ENCODE data around the gene FAM120AOS.

Gene FAM120AOS

GRCh38 chr9:93496285-93496684 lies 42.9 kb upstream of the FAM120AOS start (continued):
- TF ChIP-seq BCL6B (tag by site-specific recombination; IDR thresholded peaks at IDR 0.05) (no peak), BCL11B (tag by site-specific recombination; IDR thresholded peaks at IDR 0.05; ENCODE audit: low read depth) (no peak), ZNF514 (tag by site-specific recombination; IDR thresholded peaks at IDR 0.05) (no peak), ZBTB1 (tag by site-specific recombination; IDR thresholded peaks at IDR 0.05) (no peak), ZBTB21 (tag by site-specific recombination; IDR thresholded peaks at IDR 0.05) (no peak), ZNF513 (tag by site-specific recombination; IDR thresholded peaks at IDR 0.05) (no peak)

- Histone ChIP-seq H3K4me3 (ENCODE audit: low read depth, low read length) (no peak overlapping the region), H3K27ac (ENCODE audit: extremely low read depth, low read depth, low read length) (no peak overlapping the region), H3K36me3 (ENCODE audit: control insufficient read depth in 2 of 2, insufficient read depth in 1 of 2, low read length in 2 of 2) (peaks cover 0 to 62% of the 10 kb centered on the region in 2 experiments; a peak in 1 of 3 replicates), H3K9me3 (ENCODE audit: control insufficient read depth, insufficient read depth, low read depth, low read length) (no peaks in the 10 kb centered on the region), H3K4me1 (ENCODE audit: control insufficient read depth, insufficient read depth, low read length) (no peaks in the 10 kb centered on the region)
- ChIA-PET POLR2A (no interaction called here), CTCF (no interaction called here)
- TF ChIP-seq TCF7L2 (IDR thresholded peaks at IDR 0.05; ENCODE audit: borderline replicate concordance, low read depth, low read length), result no peak
- TF ChIP-seq ZIC2 (tag by site-specific recombination; IDR thresholded peaks at IDR 0.05), result peak; percentile 65
These were observed 40.6 kb upstream of the FAM120AOS start for GRCh38 chr9:93493949-93494348.

- CTCF ChIA-PET, result no interaction called here
- Histone ChIP-seq H3K9me3 (ENCODE audit: control insufficient read depth, insufficient read depth, low read depth, low read length) (no peaks in the 10 kb centered on the region), H3K27ac (ENCODE audit: extremely low read depth, low read depth, low read length) (no peak overlapping the region), H3K36me3 (ENCODE audit: control insufficient read depth in 2 of 2, insufficient read depth in 1 of 2, low read length in 2 of 2) (peaks cover 0 to 46% of the 10 kb centered on the region in 2 experiments; a peak in 1 of 3 replicates), H3K4me1 (ENCODE audit: control insufficient read depth, insufficient read depth, low read length) (no peaks in the 10 kb centered on the region), H3K4me3 (ENCODE audit: low read depth, low read length) (no peak overlapping the region)
- POLR2A ChIA-PET, result no interaction called here
- TF ChIP-seq ZNF548 (tag by site-specific recombination; IDR thresholded peaks at IDR 0.05) (no peak), TCF7L2 (IDR thresholded peaks at IDR 0.05; ENCODE audit: borderline replicate concordance, low read depth, low read length) (no peak), ZBTB17 (tag by site-specific recombination; IDR thresholded peaks at IDR 0.05) (no peak), ZNF549 (tag by site-specific recombination; IDR thresholded peaks at IDR 0.05) (no peak), ZNF302 (tag by site-specific recombination; IDR thresholded peaks at IDR 0.05; ENCODE audit: low read depth) (no peak), SALL2 (tag by site-specific recombination; IDR thresholded peaks at IDR 0.05; ENCODE audit: borderline replicate concordance) (no peak), ZNF654 (tag by site-specific recombination; IDR thresholded peaks at IDR 0.05; ENCODE audit: low read depth) (no peak), KLF17 (tag by site-specific recombination; IDR thresholded peaks at IDR 0.05) (no peak), BCL11B (tag by site-specific recombination; IDR thresholded peaks at IDR 0.05; ENCODE audit: low read depth) (no peak), ZNF600 (tag by site-specific recombination; IDR thresholded peaks at IDR 0.05) (no peak), KLF7 (tag by site-specific recombination; IDR thresholded peaks at IDR 0.05; ENCODE audit: borderline replicate concordance) (no peak), ZNF416 (tag by site-specific recombination; IDR thresholded peaks at IDR 0.05) (no peak), ZNF169 (tag by site-specific recombination; IDR thresholded peaks at IDR 0.05) (no peak), CTCF (tag by site-specific recombination; IDR thresholded peaks at IDR 0.05) (no peak), ZNF404 (tag by site-specific recombination; IDR thresholded peaks at IDR 0.05) (no peak), ZNF530 (tag by site-specific recombination; IDR thresholded peaks at IDR 0.05; ENCODE audit: low read depth) (no peak), OSR2 (tag by site-specific recombination; IDR thresholded peaks at IDR 0.05) (no peak), ZNF146 (tag by site-specific recombination; IDR thresholded peaks at IDR 0.05) (no peak), SP3 (tag by site-specific recombination; IDR thresholded peaks at IDR 0.05) (no peak)
These were observed 38.9 kb upstream of the FAM120AOS start for GRCh38 chr9:93492327-93492726.

All from HEK293 (cell line).